Caki2 (cell line): Measurements from ENCODE around the gene NGEF. TPM values are rescaled to one million over a fixed set of nuclear protein-coding genes. Genes with fewer than 3 reads are reported as not detected.
"Not testable (repeated sequence)": the region's sequence is repeated elsewhere in the genome, so short reads cannot be mapped to it uniquely, and the experiment has no call there.

Experiments
- DNase-seq: peaks from one replicate; pipeline ENCODE4 v3.0.0-alpha.2; 2015; ENCODE audit warnings: low read depth
- in situ Hi-C: cut with HindIII; loops from 2 replicates; pipeline ENCODE4 v1.10.0; 2016; ENCODE audit warnings: low sequenced_read_pairs, low pct_unique_long_range_greater_than_20kb, mixed read lengths
- total RNA-seq: library from RNA; depleted of rRNA; stranded (reverse); fragments of >200 nt; shearing (Covaris generic); gene quantifications from 2 replicates; pipeline ENCODE4 v1.2.3, GENCODE V29; 2014; ENCODE audit warnings: low replicate concordance; rRNA removed

NGEF gene, protein sequence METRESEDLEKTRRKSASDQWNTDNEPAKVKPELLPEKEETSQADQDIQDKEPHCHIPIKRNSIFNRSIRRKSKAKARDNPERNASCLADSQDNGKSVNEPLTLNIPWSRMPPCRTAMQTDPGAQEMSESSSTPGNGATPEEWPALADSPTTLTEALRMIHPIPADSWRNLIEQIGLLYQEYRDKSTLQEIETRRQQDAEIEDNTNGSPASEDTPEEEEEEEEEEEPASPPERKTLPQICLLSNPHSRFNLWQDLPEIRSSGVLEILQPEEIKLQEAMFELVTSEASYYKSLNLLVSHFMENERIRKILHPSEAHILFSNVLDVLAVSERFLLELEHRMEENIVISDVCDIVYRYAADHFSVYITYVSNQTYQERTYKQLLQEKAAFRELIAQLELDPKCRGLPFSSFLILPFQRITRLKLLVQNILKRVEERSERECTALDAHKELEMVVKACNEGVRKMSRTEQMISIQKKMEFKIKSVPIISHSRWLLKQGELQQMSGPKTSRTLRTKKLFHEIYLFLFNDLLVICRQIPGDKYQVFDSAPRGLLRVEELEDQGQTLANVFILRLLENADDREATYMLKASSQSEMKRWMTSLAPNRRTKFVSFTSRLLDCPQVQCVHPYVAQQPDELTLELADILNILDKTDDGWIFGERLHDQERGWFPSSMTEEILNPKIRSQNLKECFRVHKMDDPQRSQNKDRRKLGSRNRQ
- 72.6 and 115 TPM in 2 replicates for total RNA-seq

DNA sequence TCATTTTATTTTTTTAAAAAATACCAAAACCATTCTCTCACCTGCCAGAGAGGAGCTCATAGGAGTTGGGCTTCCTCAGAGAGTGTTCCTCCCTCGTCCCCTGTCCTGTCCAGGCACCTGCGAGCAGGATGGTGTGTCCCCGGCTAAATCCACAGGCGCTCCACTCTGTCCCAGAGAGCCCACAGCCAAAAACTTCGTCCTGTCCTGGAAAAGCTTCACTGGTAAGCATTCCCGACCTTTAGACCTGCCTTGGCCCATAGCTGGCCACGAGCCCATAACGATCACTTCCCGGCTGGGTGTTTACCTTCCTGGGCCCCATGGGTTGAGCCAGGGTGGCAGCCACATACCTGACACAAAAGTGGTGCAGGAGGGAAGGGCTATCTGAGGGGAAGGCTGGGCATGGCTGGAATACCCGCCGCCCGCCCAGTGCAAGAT lies at the start of gene NGEF:
Gene NGEF, minus strand, starts transcription at position 230 of the 435 bp plus-strand sequence. CDS start 38,366 bp downstream, outside the sequence.
- DNase-seq, result no peak
- in situ Hi-C loops, result no loop called here

DNA sequence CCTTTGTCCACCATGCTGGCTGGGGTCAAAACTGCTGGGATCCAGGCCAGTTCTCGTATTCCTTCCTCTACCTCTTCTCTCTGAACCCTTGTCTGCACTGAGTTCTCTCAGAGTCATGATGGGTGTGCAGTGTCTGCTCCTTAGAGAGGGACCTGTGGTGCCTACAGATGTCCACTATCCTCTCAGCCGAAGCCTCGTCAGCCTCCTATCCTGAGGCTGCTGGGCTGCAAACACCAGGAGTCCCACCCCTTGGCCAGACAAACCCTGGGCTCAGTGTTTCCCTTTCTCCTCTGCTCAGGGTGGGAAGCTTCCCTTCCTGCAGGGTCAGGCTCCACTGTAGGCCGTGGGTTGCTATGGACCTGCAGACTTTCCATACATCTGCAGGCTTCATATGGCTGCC lies 49.4 kb upstream of the NGEF start:
- in situ Hi-C loops, result no loop called here
- no peak for DNase-seq

DNA sequence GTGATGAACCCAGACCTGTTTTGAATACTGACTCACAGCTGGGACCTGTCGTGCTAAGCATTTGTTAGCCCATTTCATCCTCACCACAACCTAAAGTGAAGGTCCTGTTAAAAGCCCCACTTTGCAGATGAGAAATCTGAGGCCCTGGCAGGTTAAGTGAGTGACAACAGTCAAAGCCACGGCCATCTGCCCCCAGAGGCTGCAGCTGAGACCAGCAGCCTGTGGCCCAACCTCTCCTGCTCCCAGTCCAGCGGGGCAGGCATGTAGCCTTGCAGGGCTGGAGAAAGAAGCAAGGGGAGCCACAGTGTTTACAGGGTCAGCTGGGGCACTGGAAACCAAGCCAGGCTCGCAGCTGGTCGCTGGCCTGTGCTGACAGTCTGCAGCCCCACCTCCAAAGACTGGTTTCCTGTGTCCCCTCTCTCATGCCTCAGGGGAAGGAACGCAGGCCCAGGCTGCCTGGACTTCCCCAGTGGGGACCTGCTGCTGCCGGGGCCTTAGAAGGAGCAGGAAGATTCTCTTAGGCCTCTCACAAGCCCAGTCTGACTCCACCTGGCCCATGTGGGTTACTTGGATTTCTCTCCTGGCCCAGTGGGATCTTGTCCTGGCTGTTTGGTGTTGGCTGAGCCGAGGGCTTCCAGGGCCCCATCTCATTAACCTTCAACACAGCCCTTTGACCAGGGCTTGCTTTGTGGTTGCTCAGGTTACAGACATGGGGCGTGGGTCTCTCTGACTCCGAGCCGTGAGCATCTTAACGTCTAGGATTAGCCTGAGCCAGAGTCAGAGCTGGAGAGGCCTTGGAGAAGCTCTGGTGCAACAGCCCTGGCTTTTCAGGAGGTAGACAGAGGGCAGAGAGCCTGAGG lies 48.8 kb upstream of the NGEF start:
- DNase-seq, result no peak
- in situ Hi-C loops, result no loop called here

DNA sequence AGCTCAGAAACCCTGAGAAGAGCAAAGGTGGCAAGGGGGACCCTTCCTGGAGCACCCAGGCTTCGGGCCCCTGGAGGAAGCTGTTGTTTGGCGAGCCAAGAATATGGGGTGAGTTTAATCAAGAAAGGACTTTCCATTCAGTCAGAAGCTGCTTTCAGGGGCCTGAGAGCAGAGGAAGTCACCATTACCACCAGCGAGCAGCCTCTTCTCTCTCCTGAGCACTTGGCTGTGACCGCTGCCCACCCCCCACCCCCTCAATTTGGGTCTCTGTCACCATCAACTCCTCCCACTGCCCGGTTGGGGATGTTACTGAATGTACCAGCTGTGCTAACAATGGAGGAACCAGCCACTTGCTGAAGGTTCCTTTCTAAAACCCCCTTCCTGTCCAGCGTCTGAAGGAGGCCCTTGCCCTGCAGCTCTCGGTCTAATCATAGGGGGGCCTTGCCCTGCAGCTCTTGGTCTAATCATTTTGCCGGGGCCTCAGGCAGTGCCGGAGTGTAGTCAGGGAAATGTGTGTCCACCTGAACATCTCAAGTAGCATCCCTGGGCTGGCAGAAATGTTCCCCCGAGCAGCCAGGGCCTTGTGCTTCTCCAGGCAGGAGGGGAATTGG lies 48.0 kb upstream of the NGEF start:
- no peak for DNase-seq
- in situ Hi-C loops, result no loop called here

DNA sequence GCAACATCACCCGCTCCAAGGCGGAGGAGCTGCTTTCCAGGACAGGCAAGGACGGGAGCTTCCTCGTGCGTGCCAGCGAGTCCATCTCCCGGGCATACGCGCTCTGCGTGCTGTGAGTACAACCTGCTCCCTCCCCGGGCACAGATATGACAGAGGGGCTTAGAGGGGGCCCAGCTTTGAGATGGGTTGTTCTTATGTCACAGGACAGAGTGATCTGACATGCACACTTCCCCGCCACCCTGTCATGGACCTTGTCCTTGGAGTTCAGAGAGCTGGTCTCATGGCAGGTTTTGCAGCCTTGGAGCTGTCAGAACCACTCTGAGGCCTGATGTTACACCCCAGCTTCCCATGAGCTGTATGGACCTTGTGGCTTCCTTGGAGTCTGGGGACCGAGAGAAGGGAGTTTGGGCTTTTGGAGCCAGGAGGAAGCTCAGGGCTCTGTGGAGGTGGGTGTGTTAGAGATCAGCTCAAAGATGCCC lies 47.5 kb upstream of the NGEF start:
- in situ Hi-C loops, result no loop called here
- no peak for DNase-seq

DNA sequence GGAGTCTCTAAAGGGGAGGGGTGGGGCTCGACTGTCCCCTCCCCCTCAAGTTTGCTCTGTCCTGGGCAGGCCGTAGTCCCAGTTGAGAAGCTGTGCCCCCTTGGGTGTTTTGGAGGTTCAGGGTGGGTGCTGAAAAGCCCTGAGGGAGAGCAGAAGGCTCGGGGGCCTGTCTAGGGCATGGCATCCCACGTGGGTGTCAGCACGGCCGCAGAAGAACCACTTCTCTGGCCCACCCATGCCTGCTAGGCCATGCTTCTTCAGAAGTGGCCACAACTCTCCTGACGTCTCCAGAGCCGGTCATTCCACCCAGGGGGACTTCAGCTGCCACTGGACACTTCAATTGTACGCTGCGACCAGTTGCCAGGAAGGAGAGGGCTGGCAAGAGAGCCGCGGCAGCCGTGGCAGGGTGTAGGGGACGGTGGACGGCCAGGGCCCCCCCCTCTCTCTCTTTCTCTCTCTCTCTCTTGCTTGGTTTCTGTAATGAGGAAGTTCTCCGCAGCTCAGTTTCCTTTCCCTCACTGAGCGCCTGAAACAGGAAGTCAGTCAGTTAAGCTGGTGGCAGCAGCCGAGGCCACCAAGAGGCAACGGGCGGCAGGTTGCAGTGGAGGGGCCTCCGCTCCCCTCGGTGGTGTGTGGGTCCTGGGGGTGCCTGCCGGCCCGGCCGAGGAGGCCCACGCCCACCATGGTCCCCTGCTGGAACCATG lies 46.9 kb upstream of the NGEF start, which contains the start of gene INPP5D:
Gene INPP5D, plus strand, starts transcription at position 546 of the 704 bp plus-strand sequence. Its CDS starts 137 bp downstream, at position 683.
- DNase-seq, result no peak
- in situ Hi-C loops, result no loop called here

DNA sequence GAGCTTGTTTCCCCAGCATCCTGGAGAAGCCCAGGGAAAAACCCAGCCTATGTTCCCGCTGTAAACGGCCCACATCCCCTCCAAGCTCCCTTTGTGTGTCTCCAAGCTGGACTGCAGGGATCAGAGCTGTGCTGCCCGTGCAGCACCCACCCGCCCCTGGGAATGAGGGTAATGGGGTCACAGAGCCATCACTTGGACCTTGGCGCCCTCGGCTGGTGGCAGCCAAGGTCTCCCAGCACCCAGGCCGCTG lies 46.4 kb upstream of the NGEF start:
- DNase-seq, result no peak
- in situ Hi-C loops, result no loop called here

DNA sequence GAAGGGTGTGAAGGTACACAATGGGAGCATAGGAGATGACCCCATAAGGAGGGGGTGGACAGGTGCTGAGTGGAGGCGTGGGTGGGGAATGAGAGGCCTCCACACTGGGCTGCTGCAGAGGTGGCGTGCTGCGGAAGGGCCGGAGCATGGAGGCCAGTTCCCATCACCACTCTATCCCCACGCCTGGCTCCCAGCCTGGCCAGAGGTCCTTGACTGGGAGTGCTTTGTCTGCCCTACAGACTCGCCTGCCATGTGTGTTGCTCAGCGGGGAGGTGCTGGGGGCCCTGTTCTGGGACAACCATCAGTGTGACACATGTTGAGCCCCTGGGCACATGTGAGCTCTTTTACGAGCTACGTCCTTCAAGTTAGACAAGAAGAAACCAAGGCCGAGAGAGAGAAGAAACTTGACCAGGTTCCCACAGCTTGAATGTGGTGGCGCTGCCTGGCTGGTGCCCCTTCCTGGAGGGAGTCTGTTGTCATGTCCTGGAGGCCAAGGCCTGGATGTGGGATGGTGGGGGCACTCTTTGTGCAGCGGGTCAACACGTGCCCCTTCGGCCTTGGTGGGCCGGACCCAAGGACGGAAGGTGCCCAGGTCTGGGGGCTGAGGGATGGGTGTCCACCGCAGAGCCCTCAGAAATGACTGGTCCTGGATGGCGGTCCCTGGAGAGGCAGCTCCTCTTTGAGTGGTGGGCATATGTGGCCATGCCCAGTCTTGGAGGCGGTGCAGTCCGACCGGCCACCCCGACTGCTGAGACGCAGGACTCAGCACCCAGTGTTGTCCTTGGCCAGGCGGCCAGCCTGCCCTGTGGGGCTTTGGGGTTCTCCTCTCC lies 45.9 kb upstream of the NGEF start:
- in situ Hi-C loops, result no loop called here

DNA sequence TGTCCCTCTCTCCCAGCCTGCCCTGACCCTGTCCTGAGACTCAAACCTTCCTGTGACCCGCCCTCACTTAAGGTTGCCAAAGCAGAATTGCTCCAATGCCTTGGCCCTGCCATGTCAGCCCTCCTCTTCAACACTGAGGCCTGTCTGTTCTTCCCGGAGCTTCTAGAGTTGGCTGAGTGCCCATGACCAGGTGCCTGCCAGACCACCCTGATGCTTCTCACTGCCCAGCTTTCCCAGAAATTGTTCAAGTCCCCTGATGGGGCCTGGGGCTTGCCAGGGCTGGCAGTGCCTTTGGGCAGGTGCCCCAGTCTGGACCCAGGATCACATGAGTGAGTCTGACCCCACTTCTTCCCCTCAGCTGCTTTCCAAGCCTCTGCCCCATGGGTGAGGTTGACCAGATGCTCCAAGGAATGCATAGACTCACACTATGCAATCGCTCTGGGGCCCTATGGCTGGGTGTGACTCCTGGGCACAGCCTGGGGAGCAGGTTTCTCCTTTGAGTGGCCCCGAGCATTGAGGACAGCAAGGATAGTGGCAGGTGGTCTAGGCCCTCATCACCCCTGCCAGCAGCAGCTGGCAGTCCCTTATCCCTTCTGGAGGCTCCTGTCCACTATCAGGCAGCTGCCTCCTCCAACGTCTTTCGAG lies 44.0 kb upstream of the NGEF start:
- in situ Hi-C loops, result no loop called here
- DNase-seq, result no peak

More for the DNA sequence above, 45.9 kb upstream of the NGEF start:
- DNase-seq, result no peak

DNA sequence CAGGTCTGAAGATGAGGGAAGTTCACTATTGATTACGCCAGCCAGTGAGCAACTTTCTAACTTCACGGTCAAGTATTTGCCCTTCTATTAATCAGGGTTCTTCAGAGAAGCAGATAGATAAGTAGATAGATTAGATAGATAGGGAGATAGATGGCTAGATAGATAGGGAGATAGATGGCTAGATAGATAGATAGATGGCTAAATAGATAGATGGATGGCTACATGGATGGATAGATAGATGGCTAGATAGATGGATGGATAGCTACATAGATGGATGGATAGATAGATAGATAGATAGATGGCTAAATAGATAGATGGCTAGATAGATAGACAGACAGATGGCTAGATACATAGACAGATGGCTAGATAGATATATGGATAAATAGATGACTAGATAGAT lies 42.3 kb upstream of the NGEF start:
- no peak for DNase-seq
- in situ Hi-C loops, result no loop called here

DNA sequence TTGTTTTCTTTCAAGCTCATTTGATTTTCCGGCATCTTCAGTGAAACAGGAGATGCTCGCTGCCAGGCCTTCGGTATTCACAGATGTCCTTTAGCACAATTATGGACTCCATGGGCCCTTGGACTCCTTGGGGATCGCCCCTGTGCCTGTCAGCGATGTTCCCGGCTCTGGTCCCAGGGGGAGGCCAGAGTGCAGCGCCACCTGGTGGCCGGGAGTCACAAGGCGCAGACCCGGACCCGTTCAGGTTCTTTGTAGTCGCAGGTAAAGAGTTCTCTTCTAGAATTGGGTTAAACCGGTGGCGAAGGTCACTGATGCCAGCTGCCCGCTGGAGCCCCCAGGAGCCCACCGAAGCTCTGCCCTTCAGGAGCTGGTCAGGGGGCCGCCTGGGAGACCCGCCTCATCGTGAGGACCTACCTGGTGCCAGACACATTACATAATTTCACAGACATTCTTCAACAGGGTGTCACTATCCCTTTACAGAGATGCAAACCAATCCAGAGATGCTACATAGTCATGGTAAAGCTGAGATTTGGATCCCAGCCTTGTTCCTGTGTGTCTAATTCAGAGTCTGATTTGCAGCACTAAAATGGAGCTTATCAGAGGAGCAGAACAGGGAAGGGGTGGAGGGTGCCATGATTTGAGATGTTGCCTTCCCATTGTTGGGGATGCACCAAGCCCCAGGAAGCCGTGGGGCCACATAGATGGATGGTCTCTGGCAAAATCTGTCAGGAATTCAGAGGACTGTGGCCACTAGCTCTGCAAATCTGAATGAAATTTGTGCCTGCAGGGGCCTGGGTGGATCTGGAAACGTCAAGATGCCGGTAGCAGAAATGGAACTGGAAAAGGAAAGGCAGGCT lies 41.1 kb upstream of the NGEF start:
- DNase-seq, result peak; percentile 19
- in situ Hi-C loops, result no loop called here

DNA sequence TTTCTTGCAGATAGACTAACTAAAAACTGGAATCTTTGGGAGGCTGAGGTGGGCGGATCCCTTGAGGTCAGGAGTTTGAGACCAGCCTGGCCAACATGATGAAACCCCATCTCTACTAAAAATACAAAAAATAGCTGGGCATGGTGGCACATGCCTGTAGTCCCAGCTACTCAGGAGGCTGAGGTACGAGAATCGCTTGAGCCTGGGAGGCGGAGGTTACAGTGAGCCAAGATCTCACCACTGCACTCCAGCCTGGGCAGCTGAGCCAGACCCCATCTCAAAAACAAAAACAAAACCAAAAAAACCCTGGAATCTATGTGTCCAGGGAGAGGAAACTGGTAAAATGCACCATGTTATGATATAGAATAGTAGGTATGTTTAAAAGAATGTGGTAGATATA lies 39.5 kb upstream of the NGEF start:
- DNase-seq, in situ Hi-C loops: not testable (repeated sequence)

DNA sequence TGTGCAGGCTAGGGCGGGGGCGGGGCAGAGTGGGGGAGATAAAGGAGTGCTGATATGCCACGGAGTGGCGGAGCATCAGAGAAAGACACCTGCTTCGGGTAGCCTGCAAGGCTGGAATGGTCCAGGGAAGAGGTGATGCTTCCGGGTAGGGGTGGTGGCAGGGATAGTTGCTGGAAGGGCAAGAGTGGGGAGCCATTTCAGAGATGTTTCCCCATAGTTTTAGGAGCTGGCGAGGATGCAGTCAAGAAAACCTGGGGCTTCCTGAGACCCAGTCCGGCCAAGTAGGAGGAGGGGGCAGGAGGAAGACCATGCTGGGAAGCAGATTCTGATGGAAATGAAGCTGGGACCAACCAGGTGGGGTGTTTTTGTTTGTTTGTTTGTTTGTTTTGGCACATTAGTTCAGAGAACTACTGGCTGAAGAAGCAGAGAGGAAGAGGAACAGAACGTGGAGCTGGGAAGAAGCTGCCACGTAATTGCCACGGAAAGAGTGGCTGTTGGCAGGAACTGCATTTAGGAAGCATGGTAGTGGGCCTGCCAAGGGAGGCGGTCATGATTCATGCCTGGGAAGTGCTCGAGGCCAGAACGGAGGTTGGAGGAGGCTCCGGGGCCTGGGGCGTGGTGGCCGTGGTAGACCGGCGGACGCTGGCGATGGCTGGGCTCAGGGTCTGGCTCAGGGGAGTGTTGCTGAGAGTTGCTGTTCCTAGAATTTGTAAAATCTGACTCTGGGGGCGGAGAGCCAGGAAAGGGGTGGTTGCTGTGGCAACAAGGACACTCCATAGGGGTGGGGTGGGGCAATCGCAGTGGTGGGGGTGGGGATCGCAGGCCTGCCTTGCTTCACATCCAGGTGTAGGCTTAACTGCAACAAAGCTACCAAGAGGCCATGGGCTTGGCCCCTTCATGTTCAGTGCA lies 38.4 kb upstream of the NGEF start:
- in situ Hi-C loops, result no loop called here
- no peak for DNase-seq

DNA sequence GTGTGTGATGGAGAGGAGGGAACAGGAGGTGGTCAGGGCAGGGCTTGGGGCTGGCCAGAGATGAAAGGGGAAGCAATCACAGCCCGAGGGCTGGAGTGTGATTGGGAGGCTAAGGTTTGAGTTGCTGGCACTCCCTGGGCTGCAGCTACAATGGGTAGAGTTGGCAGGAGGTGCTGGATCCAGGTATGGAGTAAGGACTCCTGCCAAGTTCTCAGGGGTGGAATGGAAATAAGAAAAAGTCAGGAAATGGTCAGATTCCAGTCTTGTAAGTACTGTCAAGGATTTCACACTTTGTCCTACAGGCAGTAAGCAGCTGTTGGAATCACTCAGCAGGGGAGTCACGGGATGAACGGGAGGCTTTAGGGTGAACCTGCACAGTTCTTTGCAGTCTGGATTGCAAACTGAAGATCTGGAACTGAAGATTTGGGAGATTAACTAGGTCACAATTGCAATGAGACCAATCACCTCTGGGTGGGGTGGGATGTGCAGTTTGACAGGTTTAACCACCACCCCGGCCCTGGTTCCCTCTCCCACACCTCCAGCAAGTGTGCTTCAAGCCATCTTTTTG lies 36.2 kb upstream of the NGEF start:
- in situ Hi-C loops, result no loop called here
- DNase-seq, result no peak
